ENCODE results near the gene OLAH.

DNA sequence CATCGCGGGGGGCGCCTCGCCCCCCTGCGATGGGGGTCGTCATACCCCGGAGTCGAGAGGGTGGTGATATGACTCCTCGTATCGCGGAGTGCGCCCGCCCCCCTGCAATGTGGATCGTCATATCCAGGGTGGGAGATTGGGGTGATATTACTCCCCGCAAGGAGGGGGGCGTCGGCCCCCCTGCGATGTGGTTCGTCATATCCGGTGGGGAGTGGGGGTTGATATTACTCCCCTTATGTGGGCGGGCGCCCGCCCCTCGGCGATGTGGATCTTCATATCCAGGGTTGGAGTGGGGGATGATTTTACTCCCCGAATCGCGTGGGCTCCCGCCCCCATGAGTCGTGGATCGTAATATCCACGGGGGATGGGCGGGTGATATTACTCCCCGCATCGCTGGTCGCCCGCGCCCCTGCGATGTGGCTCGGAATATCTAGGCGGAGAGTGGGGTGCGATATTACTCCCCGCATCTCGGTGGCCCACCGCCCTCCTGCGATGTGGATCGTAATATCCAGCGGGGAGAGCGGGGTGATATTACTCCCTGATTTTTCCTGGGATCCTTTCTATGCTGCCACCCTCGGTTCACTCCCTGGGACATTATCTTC lies 47.7 kb upstream of the OLAH start:
- TF ChIP-seq, protein P1, sequence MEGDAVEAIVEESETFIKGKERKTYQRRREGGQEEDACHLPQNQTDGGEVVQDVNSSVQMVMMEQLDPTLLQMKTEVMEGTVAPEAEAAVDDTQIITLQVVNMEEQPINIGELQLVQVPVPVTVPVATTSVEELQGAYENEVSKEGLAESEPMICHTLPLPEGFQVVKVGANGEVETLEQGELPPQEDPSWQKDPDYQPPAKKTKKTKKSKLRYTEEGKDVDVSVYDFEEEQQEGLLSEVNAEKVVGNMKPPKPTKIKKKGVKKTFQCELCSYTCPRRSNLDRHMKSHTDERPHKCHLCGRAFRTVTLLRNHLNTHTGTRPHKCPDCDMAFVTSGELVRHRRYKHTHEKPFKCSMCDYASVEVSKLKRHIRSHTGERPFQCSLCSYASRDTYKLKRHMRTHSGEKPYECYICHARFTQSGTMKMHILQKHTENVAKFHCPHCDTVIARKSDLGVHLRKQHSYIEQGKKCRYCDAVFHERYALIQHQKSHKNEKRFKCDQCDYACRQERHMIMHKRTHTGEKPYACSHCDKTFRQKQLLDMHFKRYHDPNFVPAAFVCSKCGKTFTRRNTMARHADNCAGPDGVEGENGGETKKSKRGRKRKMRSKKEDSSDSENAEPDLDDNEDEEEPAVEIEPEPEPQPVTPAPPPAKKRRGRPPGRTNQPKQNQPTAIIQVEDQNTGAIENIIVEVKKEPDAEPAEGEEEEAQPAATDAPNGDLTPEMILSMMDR (IDR thresholded peaks at IDR 0.05): no peak
- TF ChIP-seq POLR2A (IDR thresholded peaks at IDR 0.05): no peak
